Measurements from ENCODE around the gene DCPS.
"Not testable (repeated sequence)": the region's sequence is repeated elsewhere in the genome, so short reads cannot be mapped to it uniquely, and the experiment has no call there.

DNA sequence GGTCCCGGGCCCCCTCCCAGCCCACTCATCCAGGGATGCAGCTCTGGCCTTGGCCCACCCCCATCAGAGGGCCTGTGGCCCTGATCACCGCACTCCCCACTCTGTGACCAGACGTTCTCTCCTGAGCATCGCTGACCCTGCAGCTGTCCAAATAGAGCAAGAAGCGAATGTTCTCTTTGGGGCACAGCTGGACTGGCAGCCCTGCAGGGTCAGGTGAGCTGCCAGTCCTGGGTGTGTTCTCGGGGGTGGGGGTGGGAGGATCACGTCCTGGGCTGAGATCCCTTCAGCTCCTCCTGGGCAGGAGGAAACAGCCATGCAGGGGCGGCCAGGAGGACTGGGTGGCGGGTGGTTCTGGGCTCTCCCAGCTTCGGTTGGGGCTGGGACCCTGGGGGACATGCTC lies 78.1 kb downstream of the DCPS start:
- TF ChIP-seq, protein P1, sequence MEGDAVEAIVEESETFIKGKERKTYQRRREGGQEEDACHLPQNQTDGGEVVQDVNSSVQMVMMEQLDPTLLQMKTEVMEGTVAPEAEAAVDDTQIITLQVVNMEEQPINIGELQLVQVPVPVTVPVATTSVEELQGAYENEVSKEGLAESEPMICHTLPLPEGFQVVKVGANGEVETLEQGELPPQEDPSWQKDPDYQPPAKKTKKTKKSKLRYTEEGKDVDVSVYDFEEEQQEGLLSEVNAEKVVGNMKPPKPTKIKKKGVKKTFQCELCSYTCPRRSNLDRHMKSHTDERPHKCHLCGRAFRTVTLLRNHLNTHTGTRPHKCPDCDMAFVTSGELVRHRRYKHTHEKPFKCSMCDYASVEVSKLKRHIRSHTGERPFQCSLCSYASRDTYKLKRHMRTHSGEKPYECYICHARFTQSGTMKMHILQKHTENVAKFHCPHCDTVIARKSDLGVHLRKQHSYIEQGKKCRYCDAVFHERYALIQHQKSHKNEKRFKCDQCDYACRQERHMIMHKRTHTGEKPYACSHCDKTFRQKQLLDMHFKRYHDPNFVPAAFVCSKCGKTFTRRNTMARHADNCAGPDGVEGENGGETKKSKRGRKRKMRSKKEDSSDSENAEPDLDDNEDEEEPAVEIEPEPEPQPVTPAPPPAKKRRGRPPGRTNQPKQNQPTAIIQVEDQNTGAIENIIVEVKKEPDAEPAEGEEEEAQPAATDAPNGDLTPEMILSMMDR (IDR thresholded peaks at IDR 0.05), result not testable (repeated sequence)
- TF ChIP-seq POLR2A (IDR thresholded peaks at IDR 0.05), result not testable (repeated sequence)

Measured in body of pancreas (tissue), 4 donors.